SK-N-SH (cell line): ENCODE results near the gene CDC42. TPM values are rescaled to one million over a fixed set of nuclear protein-coding genes. Genes with fewer than 3 reads are reported as not detected.
A peak's percentile ranks its signal among the peaks of the same experiment; 100 is the strongest.

Experiments used
- CTCF ChIA-PET: fragments of 300-600, 350-600 bp; formaldehyde crosslinking; extraction: SDS; loops from one replicate; lab custom pipeline; 2021; lab: Yijun Ruan, JAX
- POLR2A ChIA-PET: fragments of 350-600 bp; sonication (Branson Sonifier 250); formaldehyde crosslinking; extraction: SDS; loops from one replicate; lab custom pipeline; 2020; ENCODE audit warnings: antibody characterized with exemption, inconsistent platforms; lab: Yijun Ruan, JAX
- DNase-seq: peaks from one replicate; pipeline ENCODE4 v3.0.0; 2012
- H2AFZ ChIP-seq: fragments of 200-600 bp; sonication (generic); 2 replicates; pipeline ENCODE4 v1.8.1; 2016; ENCODE audit warnings: antibody characterized with exemption, mild to moderate bottlenecking, low read depth
- H3F3A ChIP-seq: fragments of 200-600 bp; sonication (generic); replicated peaks from 2 replicates; pipeline ENCODE3; 2016; ENCODE audit warnings: antibody characterized with exemption, mild to moderate bottlenecking; ENCODE audit not compliant: insufficient read depth
- H3K27ac ChIP-seq, 2 experiments: fragments of 200-500 bp in 1 of 2; fragments of 200-600 bp in 1 of 2; sonication (Bioruptor generic) in 1 of 2; sonication (generic), shearing (Covaris generic) in 1 of 2; 2 replicates each; pipeline versions ENCODE4 v1.5.1 to v1.6.1; 2014 to 2016; ENCODE audit warnings: low read depth in 2 of 2, inconsistent platforms in 1 of 2, low read length in 1 of 2, mild to moderate bottlenecking in 1 of 2, mixed read lengths in 1 of 2
- H3K27me3 ChIP-seq: fragments of 200-600 bp; sonication (generic), shearing (Covaris generic); 2 replicates; pipeline ENCODE4 v1.6.1; 2016; ENCODE audit warnings: mixed run types; ENCODE audit not compliant: insufficient read depth
- H3K36me3 ChIP-seq, 2 experiments: fragments of 200-500 bp in 1 of 2; fragments of 200-600 bp in 1 of 2; sonication (Bioruptor generic) in 1 of 2; sonication (generic) in 1 of 2; replicated peaks in 1 of 2; 2 replicates each; pipeline versions ENCODE3 to v1.5.1; 2014 to 2016; ENCODE audit warnings: low read length in 1 of 2, mild to moderate bottlenecking in 1 of 2; ENCODE audit not compliant: insufficient read depth in 2 of 2, control insufficient read depth in 1 of 2
- H3K4me1 ChIP-seq, 2 experiments: fragments of 200-500 bp in 1 of 2; fragments of 200-600 bp in 1 of 2; sonication (Bioruptor generic) in 1 of 2; sonication (generic), shearing (Covaris generic) in 1 of 2; 2 replicates each; pipeline versions ENCODE4 v1.5.1 to v1.6.1; 2014 to 2016; ENCODE audit warnings: low read depth in 1 of 2, low read length in 1 of 2, mixed run types in 1 of 2; ENCODE audit not compliant: insufficient read depth in 2 of 2, control insufficient read depth in 1 of 2
- H3K4me2 ChIP-seq: fragments of 200-600 bp; sonication (generic), shearing (Covaris generic); 2 replicates; pipeline ENCODE4 v1.6.1; 2017; ENCODE audit warnings: mixed run types
- H3K4me3 ChIP-seq, 2 experiments: fragments of 200-500 bp in 1 of 2; fragments of 200-600 bp in 1 of 2; sonication (Bioruptor generic) in 1 of 2; sonication (generic), shearing (Covaris generic) in 1 of 2; 2 replicates each; pipeline versions ENCODE4 v1.5.1 to v1.8.1; 2014 to 2016; ENCODE audit warnings: low read depth in 2 of 2, inconsistent platforms in 1 of 2, low read length in 1 of 2, mild to moderate bottlenecking in 1 of 2, mixed read lengths in 1 of 2, moderate library complexity in 1 of 2
- H3K79me2 ChIP-seq: fragments of 200-600 bp; sonication (generic); 2 replicates; pipeline ENCODE4 v1.8.1; 2017; ENCODE audit warnings: mild to moderate bottlenecking; ENCODE audit not compliant: insufficient read depth
- H3K9ac ChIP-seq: fragments of 200-600 bp; sonication (generic); 2 replicates; pipeline ENCODE4 v1.6.1; 2017; ENCODE audit warnings: mixed run types
- H3K9me2 ChIP-seq: fragments of 200-600 bp; sonication (generic); 2 replicates; pipeline ENCODE4 v1.6.1; 2017; ENCODE audit warnings: mixed run types
- H3K9me3 ChIP-seq: fragments of 200-600 bp; sonication (generic); 2 replicates; pipeline ENCODE4 v1.6.1; 2017; ENCODE audit warnings: mixed run types, mild to moderate bottlenecking, moderate library complexity
- H4K20me1 ChIP-seq: fragments of 200-600 bp; sonication (generic); 2 replicates; pipeline ENCODE4 v1.6.1; 2017; ENCODE audit warnings: mild to moderate bottlenecking, mixed run types; ENCODE audit not compliant: insufficient read depth
- ELF1 ChIP-seq: IDR thresholded peaks from 2 replicates; pipeline ENCODE4 v1.4.0; 2012
- EP300 ChIP-seq, 2 experiments: IDR thresholded peaks; 2 replicates each; pipeline versions ENCODE4 v1.4.0 to v1.6.1; 2012; ENCODE audit warnings: borderline replicate concordance in 1 of 2, low read depth in 1 of 2, low read length in 1 of 2
- FOSL2 ChIP-seq: IDR thresholded peaks from 2 replicates; pipeline ENCODE4 v1.4.0; 2012; ENCODE audit warnings: low read depth, mild to moderate bottlenecking, moderate library complexity, borderline replicate concordance
- FOXJ3 ChIP-seq: sonication (generic); formaldehyde crosslinking; IDR thresholded peaks from 2 replicates; pipeline ENCODE4 v1.5.1; 2020; ENCODE audit warnings: mild to moderate bottlenecking, missing genetic modification reagents
- FOXM1 ChIP-seq: IDR thresholded peaks from 2 replicates; pipeline ENCODE4 v1.4.0; 2012; ENCODE audit warnings: low read depth, mild to moderate bottlenecking
- GABPA ChIP-seq: IDR thresholded peaks from 2 replicates; pipeline ENCODE4 v1.4.0; 2012; ENCODE audit warnings: low read depth, mild to moderate bottlenecking
- GATA2 ChIP-seq: sonication (generic); formaldehyde crosslinking; IDR thresholded peaks from 2 replicates; pipeline ENCODE4 v1.5.0; 2020; ENCODE audit warnings: mild to moderate bottlenecking, missing genetic modification reagents
- MEF2A ChIP-seq: IDR thresholded peaks from 2 replicates; pipeline ENCODE4 v1.4.0; 2012; ENCODE audit warnings: low read depth, borderline replicate concordance
- MXI1 ChIP-seq: IDR thresholded peaks from 2 replicates; pipeline ENCODE4 v1.6.1; 2012; ENCODE audit warnings: mild to moderate bottlenecking, low read depth, low read length, improper control_type of control experiment
- NRF1 ChIP-seq: IDR thresholded peaks from 2 replicates; pipeline ENCODE4 v1.6.1; 2012; ENCODE audit warnings: low read depth, mild to moderate bottlenecking, low read length
- PBX3 ChIP-seq: IDR thresholded peaks from 2 replicates; pipeline ENCODE4; 2012
- POLR2AphosphoS5 ChIP-seq: IDR thresholded peaks from 2 replicates; pipeline ENCODE4 v1.6.1; 2012; ENCODE audit warnings: low read depth, low read length
- RAD21 ChIP-seq: IDR thresholded peaks from 2 replicates; pipeline ENCODE4 v1.6.1; 2012; ENCODE audit warnings: mild to moderate bottlenecking, low read length
- RFX5 ChIP-seq: IDR thresholded peaks from 2 replicates; pipeline ENCODE4 v1.6.1; 2012; ENCODE audit warnings: mild to moderate bottlenecking, improper control_type of control experiment, low read length
- SIN3A ChIP-seq: IDR thresholded peaks from 2 replicates; pipeline ENCODE4 v1.6.1; 2012; ENCODE audit warnings: low read depth, mild to moderate bottlenecking, low read length, moderate library complexity, borderline replicate concordance
- SMC3 ChIP-seq: IDR thresholded peaks from 2 replicates; pipeline ENCODE4 v1.6.1; 2012; ENCODE audit warnings: low read depth, low read length, improper control_type of control experiment
- TAF1 ChIP-seq: IDR thresholded peaks from 2 replicates; pipeline ENCODE4 v1.6.1; 2012; ENCODE audit warnings: low read depth, mild to moderate bottlenecking, low read length, moderate library complexity, borderline replicate concordance
- TCF12 ChIP-seq: IDR thresholded peaks from 2 replicates; pipeline ENCODE4 v1.4.0; 2012
- YY1 ChIP-seq: IDR thresholded peaks from 2 replicates; pipeline ENCODE4 v1.4.0; 2012; ENCODE audit warnings: low read depth, mild to moderate bottlenecking
- WGBS: methylation state at CpG from one replicate; pipeline ENCODE4 v1.1.6; 2017; ENCODE audit warnings: low lambda C conversion rate; 5-methylcytosine and 5-hydroxymethylcytosine counted together
- polyA plus RNA-seq, 3 experiments: library from polyadenylated mRNA; depleted of rRNA; stranded (reverse); fragments of >200 nt; gene quantifications; 2 replicates each; pipeline ENCODE4 v1.2.3, GENCODE V29; 2012
- TF ChIP-seq, protein P1 (sequence below): IDR thresholded peaks from 2 replicates; pipeline ENCODE4 v1.4.0; 2012; ENCODE audit warnings: low read depth
- TF ChIP-seq, protein P2 (sequence below): IDR thresholded peaks from 2 replicates; pipeline ENCODE4 v1.4.0; 2012; ENCODE audit warnings: low read depth, borderline replicate concordance
- TF ChIP-seq, protein P3 (sequence below): fragments of 200-600 bp; sonication (generic); IDR thresholded peaks from 2 replicates; pipeline ENCODE4 v1.6.1; 2017; ENCODE audit warnings: antibody characterized with exemption, mild to moderate bottlenecking, moderate library complexity
- TF ChIP-seq, protein P4 (sequence below): fragments of 150-350 bp; IDR thresholded peaks from 2 replicates; pipeline ENCODE4 v1.6.1; 2017; ENCODE audit warnings: antibody characterized with exemption, low read length, low read depth, borderline replicate concordance

Gene CDC42
- polyA plus RNA-seq, 1 of the 3 experiments (the other 2 are of a cell fraction), result 113 TPM

DNA sequence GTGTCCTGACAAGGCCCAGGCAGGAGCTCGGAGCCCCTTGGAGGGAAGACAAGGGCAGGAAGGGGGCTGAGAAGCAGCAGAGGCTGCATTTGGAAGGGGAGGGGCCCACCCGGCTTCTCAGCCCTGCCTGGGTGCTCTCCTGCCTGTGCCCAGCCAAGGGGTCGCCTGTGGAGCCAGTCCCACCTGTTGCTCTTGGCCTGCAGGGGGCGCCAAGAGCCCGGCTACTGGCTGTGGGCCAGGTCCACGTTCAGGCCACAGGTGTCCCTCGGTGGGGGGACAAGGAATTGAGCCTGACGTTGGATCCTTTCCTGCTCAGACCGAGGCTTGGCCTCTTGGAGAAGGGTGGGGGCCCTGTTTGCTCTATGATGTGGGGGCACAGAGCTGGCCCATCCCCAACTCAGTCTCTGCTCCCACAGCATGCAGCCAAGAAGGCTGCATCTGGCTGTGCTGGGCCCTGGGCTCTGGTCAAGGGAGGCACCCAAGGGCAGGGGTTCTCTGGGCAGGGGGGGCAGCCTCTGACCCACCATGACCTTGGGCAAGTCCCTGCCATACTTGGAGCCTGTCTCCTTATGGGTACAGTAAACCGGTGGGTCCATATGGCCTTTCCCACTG, 79.5 kb downstream of the CDC42 start (continued):
- TF ChIP-seq, protein P1, sequence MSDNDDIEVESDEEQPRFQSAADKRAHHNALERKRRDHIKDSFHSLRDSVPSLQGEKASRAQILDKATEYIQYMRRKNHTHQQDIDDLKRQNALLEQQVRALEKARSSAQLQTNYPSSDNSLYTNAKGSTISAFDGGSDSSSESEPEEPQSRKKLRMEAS, result no peak
- TF ChIP-seq TAF1 (no peak), GATA2 (CRISPR knock-in tag) (no peak), NRF1 (no peak), ELF1 (no peak), MXI1 (no peak), FOXM1 (no peak), EP300 (IDR thresholded peaks at IDR 0.05; ENCODE audit: borderline replicate concordance in 1 of 2, low read depth in 1 of 2, low read length in 1 of 2) (no peak), SMC3 (peak; percentile 67), RAD21 (peak; percentile 87)
- TF ChIP-seq, protein P2, sequence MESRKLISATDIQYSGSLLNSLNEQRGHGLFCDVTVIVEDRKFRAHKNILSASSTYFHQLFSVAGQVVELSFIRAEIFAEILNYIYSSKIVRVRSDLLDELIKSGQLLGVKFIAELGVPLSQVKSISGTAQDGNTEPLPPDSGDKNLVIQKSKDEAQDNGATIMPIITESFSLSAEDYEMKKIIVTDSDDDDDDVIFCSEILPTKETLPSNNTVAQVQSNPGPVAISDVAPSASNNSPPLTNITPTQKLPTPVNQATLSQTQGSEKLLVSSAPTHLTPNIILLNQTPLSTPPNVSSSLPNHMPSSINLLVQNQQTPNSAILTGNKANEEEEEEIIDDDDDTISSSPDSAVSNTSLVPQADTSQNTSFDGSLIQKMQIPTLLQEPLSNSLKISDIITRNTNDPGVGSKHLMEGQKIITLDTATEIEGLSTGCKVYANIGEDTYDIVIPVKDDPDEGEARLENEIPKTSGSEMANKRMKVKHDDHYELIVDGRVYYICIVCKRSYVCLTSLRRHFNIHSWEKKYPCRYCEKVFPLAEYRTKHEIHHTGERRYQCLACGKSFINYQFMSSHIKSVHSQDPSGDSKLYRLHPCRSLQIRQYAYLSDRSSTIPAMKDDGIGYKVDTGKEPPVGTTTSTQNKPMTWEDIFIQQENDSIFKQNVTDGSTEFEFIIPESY, result no peak
- TF ChIP-seq, protein P3, sequence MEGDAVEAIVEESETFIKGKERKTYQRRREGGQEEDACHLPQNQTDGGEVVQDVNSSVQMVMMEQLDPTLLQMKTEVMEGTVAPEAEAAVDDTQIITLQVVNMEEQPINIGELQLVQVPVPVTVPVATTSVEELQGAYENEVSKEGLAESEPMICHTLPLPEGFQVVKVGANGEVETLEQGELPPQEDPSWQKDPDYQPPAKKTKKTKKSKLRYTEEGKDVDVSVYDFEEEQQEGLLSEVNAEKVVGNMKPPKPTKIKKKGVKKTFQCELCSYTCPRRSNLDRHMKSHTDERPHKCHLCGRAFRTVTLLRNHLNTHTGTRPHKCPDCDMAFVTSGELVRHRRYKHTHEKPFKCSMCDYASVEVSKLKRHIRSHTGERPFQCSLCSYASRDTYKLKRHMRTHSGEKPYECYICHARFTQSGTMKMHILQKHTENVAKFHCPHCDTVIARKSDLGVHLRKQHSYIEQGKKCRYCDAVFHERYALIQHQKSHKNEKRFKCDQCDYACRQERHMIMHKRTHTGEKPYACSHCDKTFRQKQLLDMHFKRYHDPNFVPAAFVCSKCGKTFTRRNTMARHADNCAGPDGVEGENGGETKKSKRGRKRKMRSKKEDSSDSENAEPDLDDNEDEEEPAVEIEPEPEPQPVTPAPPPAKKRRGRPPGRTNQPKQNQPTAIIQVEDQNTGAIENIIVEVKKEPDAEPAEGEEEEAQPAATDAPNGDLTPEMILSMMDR, result peak; percentile 75

DNA sequence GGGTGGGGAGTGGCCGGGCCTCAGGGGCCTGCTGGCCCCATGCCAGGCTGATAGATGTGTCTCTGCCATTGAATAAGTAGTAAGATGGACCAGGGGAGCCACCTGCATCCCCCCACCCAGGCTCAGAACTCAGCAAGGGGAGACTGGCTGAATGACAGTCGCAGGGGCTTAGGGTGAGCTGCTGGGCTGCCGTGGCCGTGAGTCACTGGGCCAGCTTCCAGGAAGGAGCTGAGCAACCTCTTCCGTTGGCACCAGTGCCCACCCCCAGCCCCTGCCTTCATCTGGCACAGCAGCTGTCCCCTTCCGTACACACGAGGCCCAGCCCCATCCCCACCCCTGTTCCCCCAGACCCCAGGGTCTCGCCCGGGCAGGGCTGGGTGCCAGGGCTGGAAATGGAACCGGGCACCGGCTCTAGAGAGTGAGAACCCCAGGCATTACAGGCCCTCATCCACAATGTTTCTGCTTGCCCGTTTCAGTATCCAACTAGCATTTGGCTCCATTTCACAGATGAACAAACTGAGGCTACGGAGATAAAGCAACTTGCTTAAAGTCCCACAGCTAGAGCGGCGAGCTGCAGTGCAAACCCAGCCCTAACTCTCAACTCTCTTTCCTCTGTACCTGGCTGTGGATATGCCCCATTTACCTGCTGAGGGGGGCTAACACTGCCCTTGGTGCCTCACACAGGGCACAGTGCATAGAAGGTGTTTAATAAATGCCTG, 80.2 kb downstream of the CDC42 start:
- no peak overlapping the region for H2AFZ ChIP-seq
- ChIA-PET CTCF (interaction anchor here (0.6 to 9.3 kb wide), 32 partner anchors 8 to 509 kb away, joined by 3 to 173 read pairs (median 4); no protein-coding TSS in a partner anchor), POLR2A (interaction anchor here (0.8 kb wide), 1 partner anchor 87 kb away, joined by 3 read pairs; no protein-coding TSS in a partner anchor)
- H3K36me3 ChIP-seq, result no peaks in the 10 kb centered on the region
- DNase-seq, result no peak
- H3K9me3 ChIP-seq, result no peaks in the 10 kb centered on the region
- no peaks in the 10 kb centered on the region for H3K79me2 ChIP-seq
- 48% methylated on average over 12 of the region's 15 CpGs for WGBS
- H3K4me3 ChIP-seq, result no peak overlapping the region
- H3K27ac ChIP-seq, result no peak overlapping the region
- no peak overlapping the region for H3K9ac ChIP-seq
- H3F3A ChIP-seq, result no peaks in the 10 kb centered on the region
- no peaks in the 10 kb centered on the region for H3K9me2 ChIP-seq
- H4K20me1 ChIP-seq, result peaks cover 25% of the 10 kb centered on the region
- H3K27me3 ChIP-seq, result no peaks in the 10 kb centered on the region
- peaks cover 7 to 20% of the 10 kb centered on the region in 2 experiments; a peak in 3 of 4 replicates for H3K4me1 ChIP-seq
- peak overlapping the region; percentile 63; the same call in 1 of the 2 replicates for H3K4me2 ChIP-seq
- TF ChIP-seq YY1 (no peak), NRF1 (no peak), GATA2 (CRISPR knock-in tag) (no peak), GABPA (no peak), RFX5 (no peak), TCF12 (peak; percentile 52; the same call in 1 of the 2 replicates), MXI1 (no peak), FOSL2 (peak; percentile 71; the same call in 1 of the 2 replicates), POLR2AphosphoS5 (no peak), PBX3 (peak; percentile 57), MEF2A (no peak), FOXJ3 (CRISPR knock-in tag) (no peak), SIN3A (no peak)
- TF ChIP-seq, protein P4, sequence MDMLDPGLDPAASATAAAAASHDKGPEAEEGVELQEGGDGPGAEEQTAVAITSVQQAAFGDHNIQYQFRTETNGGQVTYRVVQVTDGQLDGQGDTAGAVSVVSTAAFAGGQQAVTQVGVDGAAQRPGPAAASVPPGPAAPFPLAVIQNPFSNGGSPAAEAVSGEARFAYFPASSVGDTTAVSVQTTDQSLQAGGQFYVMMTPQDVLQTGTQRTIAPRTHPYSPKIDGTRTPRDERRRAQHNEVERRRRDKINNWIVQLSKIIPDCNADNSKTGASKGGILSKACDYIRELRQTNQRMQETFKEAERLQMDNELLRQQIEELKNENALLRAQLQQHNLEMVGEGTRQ, result no peak
